ENCODE results near the gene AHRR.

Gene AHRR

DNA sequence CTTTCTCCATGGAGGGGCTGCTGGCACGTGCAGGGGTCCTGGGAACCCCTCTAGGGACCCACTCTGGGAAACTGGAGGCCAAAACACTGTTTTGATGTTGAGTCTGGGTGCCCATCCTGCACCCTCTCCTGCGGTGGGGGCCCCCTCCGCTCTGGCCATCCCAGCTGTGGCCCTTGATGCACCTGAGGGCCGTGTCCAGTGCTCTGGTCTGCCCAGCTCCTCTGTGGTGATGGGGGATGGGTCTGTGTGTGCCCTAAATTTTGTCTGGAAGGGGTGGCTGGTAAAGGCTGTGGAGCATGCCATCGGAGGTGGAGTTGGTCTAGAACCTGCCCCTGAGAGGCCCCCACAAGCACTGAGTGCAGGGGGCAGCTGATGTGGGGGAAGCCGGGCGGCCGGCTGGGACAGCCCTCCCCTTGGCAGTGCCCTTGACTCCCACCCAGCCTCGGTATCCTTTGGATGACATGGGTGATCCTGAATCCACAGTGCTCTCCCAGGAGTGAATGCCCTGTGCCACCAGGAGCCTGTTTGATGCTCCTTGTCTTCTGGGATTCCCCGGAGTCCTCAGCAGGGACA is 26.3 kb downstream of the AHRR start:
- no peak for DNase-seq

- DNase-seq = no peak
These were observed 27.2 kb downstream of the AHRR start for GRCh38 chr5:348726-349125.

DNA sequence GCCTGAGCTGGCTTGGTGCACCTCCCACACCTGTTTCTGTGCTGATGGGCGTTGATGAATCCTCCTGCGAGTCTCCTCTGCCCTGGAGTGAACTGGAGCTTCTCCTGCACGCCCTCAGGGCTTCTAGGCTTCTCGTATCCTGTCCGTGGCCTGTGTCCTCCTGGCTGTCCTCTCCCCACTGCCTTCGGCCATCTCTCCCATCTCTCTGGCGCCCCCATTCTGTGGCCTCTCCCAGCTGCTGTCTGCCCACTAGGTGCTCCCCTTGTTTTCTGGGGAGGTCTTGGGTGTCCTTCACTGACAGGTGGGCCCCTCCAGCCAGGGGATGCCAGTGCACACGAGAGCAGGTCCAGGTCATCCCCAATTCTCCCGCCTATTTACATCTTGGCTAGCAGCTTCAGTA is 28.8 kb downstream of the AHRR start:
- DNase-seq = no peak

DNA sequence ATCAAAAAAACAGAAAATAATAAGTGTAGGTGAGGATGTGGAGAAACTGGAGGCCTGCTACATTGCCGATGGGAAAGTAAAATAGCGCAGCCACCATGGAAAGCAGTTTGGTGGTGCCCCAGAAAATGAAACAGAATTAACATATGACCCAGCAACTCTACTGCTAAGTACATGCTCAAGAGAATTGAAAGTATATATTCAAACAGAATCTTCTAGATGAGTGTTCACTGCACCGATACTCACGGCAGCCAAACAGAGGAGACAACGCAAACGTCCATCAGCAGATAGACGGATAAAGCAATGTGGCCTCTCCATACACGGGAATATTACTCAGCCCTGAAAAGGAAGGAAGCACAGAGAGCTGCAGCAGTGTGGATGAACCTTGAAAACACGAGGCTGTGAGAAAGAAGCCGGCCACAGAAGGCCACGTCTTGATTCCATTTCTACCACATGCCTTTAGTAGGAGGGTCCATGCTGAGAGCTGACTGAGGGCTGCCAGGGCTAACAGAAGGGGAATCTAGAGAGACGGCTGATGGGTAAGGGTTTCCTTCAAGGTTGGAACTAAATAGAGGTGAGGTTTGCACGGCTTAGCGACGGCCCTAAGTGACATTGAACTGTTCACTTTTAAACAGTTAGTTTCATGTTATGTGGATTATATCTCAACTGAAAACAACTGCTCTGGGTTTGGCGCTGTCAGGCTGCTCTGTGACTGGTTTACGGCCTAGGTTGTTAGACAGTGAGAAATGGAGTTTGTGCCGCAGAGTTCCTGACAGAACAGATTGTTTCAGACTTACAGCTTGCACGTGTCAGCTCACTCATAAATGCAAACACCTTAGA is 29.8 kb downstream of the AHRR start:
- DNase-seq = no peak

- no peak for DNase-seq
These were observed 30.4 kb downstream of the AHRR start for GRCh38 chr5:351921-352245.

DNA sequence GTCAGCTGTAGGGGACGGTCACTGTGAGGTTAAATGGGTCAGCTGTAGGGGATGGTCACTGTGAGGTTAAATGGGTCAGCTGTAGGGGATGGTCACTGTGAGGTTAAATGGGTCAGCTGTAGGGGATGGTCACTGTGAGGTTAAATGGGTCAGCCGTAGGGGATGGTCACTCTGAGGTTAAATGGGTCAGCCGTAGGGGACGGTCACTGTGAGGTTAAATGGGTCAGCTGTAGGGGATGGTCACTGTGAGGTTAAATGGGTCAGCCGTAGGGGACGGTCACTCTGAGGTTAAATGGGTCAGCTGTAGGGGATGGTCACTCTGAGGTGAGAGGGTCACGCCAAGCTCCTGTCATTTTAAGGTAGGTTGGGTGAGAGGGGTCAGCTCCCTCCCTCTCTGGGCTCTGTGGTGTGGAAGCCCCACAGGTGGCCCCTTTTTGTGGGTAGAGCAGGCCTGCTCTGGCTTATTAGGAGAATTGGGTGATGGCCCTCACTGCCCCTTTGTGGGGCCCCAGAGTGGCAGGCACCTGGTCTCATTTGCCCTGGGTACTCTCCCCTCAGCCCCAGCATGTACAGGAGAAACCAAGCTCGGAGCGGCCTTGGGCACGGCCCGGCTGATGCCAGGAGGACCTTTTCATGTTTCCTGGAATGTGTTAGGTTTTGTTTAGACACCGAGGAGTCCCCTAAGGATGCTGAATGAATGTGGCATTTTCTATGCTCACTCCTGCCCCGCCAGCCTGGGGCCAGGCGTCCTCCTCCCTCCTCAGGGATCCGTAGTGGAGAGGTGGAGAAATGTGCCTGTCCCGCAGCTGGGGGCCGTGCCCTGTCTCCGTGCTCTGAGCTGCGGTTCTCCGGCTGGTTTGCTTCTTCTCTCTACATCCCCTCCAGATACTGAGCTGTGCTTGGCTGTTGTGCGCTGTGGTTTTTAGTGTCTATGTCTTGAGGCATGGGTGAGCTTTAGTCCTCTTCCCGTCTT is 31.4 kb downstream of the AHRR start:
- no peak for DNase-seq

- no peak for DNase-seq
These were observed 32.4 kb downstream of the AHRR start for GRCh38 chr5:353612-354580.

DNA sequence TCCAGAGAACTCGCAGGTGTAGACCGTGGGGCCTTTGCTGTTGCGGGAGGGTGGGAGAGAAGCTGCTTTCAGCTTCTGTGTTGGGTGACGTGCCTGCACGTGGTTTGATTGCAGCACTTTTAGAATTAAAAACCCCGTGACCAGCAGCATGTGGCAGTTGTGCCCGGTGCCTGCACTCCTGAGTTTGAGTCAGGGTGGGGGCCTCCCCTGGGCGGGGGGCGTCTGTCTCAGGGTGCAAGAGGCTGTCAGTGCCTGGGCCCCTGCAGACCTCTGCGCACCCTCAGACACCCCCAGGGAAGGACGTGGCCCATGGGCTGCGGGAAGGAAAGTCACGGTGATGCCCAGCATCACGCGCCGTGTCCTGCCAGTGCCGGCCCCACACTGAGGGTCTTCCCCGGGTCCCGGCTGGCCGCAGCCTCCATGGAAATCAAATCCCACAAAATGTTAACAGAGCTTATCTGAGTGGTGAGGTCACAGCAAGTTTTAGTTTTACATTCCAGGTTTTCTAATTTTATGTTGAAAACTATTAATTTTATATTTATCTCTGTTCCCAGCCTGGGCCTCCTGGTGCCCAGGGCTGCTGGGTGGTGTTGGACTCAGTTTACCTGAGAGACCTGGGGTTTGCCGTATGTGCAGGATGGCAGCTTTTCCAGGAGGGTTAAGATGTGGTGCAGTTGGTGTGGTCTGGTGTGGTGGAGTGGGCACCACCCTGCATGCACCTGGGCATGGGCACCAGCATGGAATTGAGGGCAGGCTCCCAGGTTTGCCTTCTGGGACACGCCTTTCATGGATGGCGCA is 33.3 kb downstream of the AHRR start:
- DNase-seq = no peak

DNA sequence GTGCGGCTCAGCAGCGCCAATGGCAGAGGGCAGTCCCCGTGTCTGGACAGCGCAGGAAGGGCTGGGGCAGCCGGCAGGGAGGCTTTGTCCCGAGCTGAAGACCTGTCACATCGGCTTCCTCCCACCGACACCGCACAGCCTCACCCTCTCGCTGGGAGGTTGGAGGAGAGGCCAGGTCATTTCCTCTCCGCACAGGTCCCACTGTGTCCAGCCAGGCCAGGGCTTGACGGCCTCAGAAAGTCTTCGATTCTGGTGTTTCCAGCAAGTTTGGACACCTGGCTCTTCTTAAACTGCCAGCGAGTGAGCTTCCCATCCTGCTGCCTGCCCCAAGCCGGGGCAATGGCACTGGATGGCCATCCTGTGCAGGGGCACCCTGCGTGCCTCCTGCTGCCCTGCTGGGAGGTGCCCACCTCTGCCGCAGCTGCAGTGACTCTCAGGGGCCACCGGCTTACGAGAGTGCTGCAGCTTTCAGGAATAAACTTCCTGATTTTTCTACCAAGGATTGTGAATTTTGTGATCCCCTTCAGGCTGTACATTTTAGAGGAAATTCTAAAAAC is 33.9 kb downstream of the AHRR start:
- no peak for DNase-seq

DNA sequence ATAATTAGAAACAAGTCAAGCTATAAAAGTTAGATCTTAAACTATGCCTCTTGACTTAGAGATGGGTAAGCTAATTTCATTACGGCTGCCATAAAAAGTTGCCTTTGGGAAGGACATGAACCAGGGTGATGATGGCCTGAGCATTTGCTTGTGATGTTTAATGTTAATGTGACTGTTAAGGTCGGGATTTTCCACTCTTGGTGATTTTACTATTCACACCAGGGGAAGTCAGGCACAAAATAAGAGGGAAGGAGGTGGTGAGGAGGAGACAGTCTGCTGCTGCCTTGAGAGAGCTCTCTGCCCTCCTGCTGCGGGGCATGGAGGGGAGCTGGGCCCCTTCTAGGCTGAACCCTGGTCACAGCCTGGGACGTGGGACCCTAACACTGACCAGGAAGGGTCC is 34.4 kb downstream of the AHRR start:
- DNase-seq = no peak

DNA sequence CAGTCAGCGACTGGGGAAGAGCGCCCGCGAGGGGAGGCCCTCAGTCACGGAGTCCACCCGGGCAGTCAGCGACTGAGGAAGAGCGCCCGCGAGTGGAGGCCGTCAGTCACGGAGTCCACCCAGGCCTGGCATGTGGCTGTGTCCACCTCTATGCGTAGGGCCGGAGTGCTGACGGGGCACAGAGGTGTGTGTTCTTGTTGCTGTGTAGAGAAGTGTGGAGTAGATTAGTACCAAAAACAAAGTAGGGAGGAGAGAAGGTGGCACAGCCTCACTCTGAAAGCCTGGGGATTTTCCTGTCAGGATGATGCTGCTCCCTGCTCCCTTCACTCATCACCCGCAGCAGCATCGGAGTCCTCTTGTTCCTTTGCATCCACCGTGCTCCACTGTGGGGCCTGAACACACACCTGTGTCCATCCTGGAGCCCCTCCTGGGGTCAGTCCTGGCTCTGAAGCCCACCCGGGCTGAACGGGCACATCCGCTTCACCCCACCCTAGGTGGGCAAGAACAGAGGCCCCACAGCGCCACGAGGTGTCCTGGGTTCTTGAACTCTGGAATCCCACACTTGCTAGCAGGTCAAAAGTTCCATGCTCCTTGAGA is 37.9 kb downstream of the AHRR start:
- no peak for DNase-seq

DNA sequence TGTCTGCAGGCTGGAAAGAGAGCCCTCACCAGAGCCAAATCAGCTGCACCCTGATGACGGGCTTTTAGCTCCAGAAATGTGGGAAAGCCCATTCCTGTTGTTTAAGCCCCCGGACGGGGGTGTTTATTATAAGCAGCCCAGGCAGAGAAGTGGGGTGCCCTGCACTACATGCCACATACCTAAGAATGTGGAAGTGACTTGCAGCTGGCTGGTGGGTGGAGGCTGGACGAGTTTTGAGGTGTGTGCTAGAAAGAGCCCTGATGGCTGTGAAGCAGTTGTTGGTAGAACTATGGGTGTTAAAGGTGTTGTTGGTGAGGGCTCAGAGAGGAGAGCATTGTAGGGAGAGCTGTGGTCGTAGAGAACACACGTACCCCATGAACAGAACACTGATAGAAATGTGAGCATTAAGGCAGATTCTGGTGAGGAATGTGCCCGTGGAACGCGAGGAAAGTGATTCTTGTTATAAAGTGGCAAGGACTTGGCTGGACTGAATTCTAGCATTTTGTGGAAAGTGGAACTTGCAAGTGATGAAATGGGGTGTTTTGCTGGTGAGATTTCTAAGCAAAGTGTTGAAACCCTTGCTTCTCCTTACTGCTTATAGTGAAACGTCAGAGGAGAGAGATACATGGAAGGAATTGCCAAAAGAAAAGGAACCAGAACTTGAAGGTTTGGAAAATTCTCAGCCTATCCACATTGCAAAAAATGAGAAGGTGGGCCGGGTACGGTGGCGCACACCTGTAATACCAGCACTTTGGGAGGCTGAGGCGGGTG is 38.9 kb downstream of the AHRR start:
- no peak for DNase-seq

DNA sequence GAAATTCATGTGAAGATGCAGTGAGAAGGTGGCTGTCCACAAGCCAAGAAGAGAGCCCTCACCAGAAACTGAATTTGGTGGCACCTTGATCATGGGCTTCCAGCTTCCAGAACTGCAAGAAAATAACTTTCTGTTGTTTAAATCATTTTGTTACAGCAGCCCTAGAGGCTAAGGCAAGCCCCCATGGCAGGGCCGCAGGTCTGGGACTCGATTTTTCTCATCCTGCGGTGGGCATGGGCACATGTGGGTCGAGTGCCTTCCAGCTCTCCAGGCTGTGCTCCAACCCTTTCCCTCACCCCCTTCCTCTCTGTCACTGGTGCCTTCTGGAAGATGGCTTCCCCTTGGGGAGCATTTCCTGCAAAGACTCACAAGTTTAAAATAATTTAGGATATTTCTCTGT is 40.7 kb downstream of the AHRR start:
- DNase-seq = no peak

GRCh38 chr5:362978-363765 is 41.7 kb downstream of the AHRR start:
- DNase-seq = no peak

DNA sequence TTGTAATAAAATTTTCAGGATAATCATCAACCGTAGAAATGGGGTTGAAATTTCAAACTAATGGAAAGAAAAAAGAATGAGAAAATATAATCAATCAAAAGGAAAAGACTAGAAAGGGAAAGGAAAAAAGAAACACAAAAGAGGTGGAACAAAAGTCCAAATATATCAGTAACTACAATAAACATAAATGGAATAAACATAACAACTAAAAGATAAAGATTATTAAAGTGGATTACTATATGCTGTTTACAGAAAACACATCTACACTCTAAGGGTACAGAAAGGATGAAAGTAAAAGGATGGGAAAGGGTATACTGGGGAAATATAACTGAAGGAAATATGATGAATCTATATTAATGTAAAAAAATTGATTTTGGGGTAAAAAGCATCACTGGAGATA is 43.0 kb downstream of the AHRR start:
- DNase-seq = no peak

DNA sequence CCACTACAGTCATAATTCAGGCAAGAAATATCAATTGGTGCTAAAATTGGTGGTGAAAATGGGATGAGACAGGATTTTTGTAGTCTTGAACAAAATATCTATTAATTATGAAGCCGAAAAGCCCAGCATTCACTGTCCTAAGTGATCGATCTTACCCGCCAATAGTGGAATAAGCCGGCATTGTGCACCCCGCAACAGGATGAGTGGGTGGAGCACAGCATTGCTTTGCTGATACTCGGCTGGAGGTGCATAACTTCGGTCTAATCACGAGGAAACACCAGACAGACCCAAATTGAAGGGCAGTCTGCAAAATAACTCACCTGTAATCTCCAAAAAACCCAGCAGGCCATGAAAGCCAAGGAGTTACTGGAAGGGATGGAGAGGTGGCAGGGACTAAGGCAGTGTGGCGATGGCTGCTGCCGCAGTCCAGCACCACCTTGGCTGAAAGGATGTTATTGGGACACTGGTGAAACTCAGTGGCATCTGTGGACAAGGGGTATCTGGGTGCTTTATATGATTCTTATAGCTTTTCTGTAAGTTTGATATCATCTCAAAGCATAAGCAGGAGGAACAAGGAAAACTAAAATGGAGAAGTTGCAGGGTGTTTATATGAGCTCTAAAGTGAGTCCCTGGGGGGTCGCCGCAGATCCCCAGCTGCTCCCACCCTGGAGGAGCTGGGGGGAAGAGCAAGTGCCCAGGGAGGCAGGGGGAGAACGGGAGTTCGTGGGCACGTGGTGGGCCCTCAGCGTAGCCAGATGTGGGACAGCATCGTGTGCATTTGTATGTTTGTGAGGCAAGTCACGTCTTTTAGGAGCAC is 45.2 kb downstream of the AHRR start:
- no peak for DNase-seq

- no peak for DNase-seq
These were observed 46.0 kb downstream of the AHRR start for GRCh38 chr5:367358-368130.

Data from NCI-H774 (cell line).